ENCODE data around the gene SERPINC1. TPM values are rescaled to one million over a fixed set of nuclear protein-coding genes. Genes with fewer than 3 reads are reported as not detected.

The SERPINC1 gene
- total and polyA plus RNA-seq, 3 donors from 2014 or later = 0.24 to 0.93 (median 0.75) TPM

- H3K4me1 ChIP-seq = no peaks in the 10 kb centered on the region
- H3K27me3 ChIP-seq = no peaks in the 10 kb centered on the region
- H3K36me3 ChIP-seq (ENCODE audit: low read depth, missing control alignments) = no peaks in the 10 kb centered on the region
- no peak for TF ChIP-seq CTCF (IDR thresholded peaks at IDR 0.05)
- no peak for TF ChIP-seq POLR2A (IDR thresholded peaks at IDR 0.05)
- no peaks in the 10 kb centered on the region for H3K9me3 ChIP-seq
- WGBS, 2 donors = 92 to 94% methylated on average over 5 of the region's 5 CpGs
- no peak overlapping the region for H3K4me3 ChIP-seq
- H3K27ac ChIP-seq = no peak overlapping the region
- no peak for DNase-seq
- intact Hi-C loops (cut with DNase I; ENCODE audit: low total_unique reads) = no loop called here
These were observed 40.4 kb downstream of the SERPINC1 start for GRCh38 chr1:173876732-173877131.

GRCh38 chr1:173871500-173871899, 45.6 kb downstream of the SERPINC1 start:
- Histone ChIP-seq H3K9me3 (no peaks in the 10 kb centered on the region), H3K27me3 (no peaks in the 10 kb centered on the region), H3K27ac (no peak overlapping the region), H3K4me3 (no peak overlapping the region), H3K4me1 (peaks cover 17% of the 10 kb centered on the region), H3K36me3 (ENCODE audit: low read depth, missing control alignments) (no peaks in the 10 kb centered on the region)
- no peak for TF ChIP-seq POLR2A (IDR thresholded peaks at IDR 0.05)
- TF ChIP-seq CTCF (IDR thresholded peaks at IDR 0.05) = no peak
- intact Hi-C loops (cut with DNase I; ENCODE audit: low total_unique reads) = no loop called here
- 87 to 95% methylated on average over 2 of the region's 2 CpGs for WGBS, 2 donors
- no peak for DNase-seq

GRCh38 chr1:173871091-173871490, 46.0 kb downstream of the SERPINC1 start:
- no peak for DNase-seq
- peaks cover 21% of the 10 kb centered on the region for H3K4me1 ChIP-seq
- no peaks in the 10 kb centered on the region for H3K9me3 ChIP-seq
- 86 to 93% methylated on average over 5 of the region's 5 CpGs for WGBS, 2 donors
- H3K4me3 ChIP-seq = no peak overlapping the region
- intact Hi-C loops (cut with DNase I; ENCODE audit: low total_unique reads) = no loop called here
- H3K27ac ChIP-seq = no peak overlapping the region
- no peaks in the 10 kb centered on the region for H3K36me3 ChIP-seq (ENCODE audit: low read depth, missing control alignments)
- H3K27me3 ChIP-seq = no peaks in the 10 kb centered on the region
- TF ChIP-seq CTCF (IDR thresholded peaks at IDR 0.05) = no peak
- TF ChIP-seq POLR2A (IDR thresholded peaks at IDR 0.05) = no peak

- H3K36me3 ChIP-seq (ENCODE audit: low read depth, missing control alignments) = no peaks in the 10 kb centered on the region
- no peak for TF ChIP-seq POLR2A (IDR thresholded peaks at IDR 0.05)
- H3K27ac ChIP-seq = peak overlapping the region; percentile 21 to 92
- peak; percentile 49 for DNase-seq
- intact Hi-C loops (cut with DNase I; ENCODE audit: low total_unique reads) = no loop called here
- H3K4me1 ChIP-seq = peaks cover 26% of the 10 kb centered on the region
- H3K4me3 ChIP-seq = no peak overlapping the region
- no peaks in the 10 kb centered on the region for H3K27me3 ChIP-seq
- H3K9me3 ChIP-seq = no peaks in the 10 kb centered on the region
- whole genome bisulfite sequencing, 2 donors = 72 to 73% methylated on average over 15 of the region's 15 CpGs
These were observed 46.7 kb downstream of the SERPINC1 start for GRCh38 chr1:173870252-173871075.

- 3 to 4% methylated on average over 5 of the region's 5 CpGs for WGBS, 2 donors
- Histone ChIP-seq H3K27ac (peak overlapping the region; percentile 92 to 95), H3K4me3 (peak overlapping the region; percentile 78 to 88), H3K9me3 (no peaks in the 10 kb centered on the region), H3K4me1 (peaks cover 33% of the 10 kb centered on the region), H3K36me3 (ENCODE audit: low read depth, missing control alignments) (no peaks in the 10 kb centered on the region), H3K27me3 (no peaks in the 10 kb centered on the region)
- no peak for DNase-seq
- no peak for TF ChIP-seq POLR2A (IDR thresholded peaks at IDR 0.05)
- TF ChIP-seq CTCF (IDR thresholded peaks at IDR 0.05) = no peak
- intact Hi-C loops (cut with DNase I; ENCODE audit: low total_unique reads) = no loop called here
These were observed 48.1 kb downstream of the SERPINC1 start for GRCh38 chr1:173869021-173869359.
